T-helper 9 cell (primary cell): ENCODE results near the gene CTSL.

Experiments
- DNase-seq: peaks from one replicate; pipeline ENCODE4 v3.0.0-alpha.2; 2020

Gene CTSL

GRCh38 chr9:87760529-87760928 is 34.6 kb downstream of the CTSL start:
- DNase-seq, result no peak

DNA sequence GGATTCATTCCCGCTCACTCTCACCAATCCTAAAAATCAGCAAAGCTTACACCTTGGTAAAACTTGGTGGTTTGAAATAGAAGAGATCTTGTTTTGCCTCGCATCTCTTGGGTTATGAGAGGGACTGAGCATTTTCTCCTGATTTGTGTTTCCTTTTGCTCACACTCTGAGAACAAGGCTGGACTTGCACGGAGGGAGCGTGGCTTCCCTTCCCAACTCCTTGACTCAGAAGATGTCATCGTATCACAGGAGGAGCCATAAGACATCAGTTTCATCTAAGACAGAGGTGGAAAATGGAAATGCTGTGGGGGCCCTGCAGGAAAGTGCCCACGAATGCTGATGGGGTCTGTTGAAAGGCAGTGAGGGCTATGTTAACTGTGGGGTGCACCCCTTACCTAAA is 37.4 kb downstream of the CTSL start:
- DNase-seq, result no peak

GRCh38 chr9:87765521-87765920 is 39.6 kb downstream of the CTSL start:
- DNase-seq, result no peak

- DNase-seq, result no peak
Observed at GRCh38 chr9:87766697-87767096, 40.8 kb downstream of the CTSL start.

DNA sequence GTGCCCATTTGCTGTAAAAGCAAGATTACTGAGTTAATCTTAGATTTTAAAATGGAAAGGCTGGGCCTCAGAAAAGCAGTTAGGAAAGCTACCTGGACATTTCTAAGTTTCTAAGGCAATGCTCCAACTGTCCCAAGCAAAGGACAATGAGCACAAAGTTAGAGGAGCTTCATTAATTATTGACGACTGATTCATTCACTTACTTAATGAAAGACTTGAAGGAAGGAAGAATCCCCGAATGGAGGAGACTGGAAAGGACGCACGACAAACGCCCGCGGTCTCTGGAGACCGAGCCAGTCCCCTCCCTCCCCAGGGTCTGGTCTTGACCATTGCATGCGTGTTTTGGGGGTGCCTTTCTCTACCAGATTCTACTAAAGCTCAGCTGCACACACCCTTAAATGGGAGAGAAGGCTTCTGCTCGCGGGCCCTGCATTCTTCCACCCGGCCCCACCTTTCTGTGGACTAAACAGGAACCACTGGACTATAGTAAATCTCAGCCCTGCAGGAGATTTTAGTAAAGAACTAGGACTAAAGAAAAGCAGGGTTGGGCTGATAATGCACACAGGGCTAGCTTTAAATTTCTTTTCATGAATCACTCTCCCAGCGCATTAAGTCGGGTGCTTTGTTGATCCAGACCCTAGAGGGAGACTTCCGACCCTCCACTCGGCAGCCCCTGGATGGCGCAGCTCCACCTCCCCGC is 44.8 kb downstream of the CTSL start:
- no peak for DNase-seq

DNA sequence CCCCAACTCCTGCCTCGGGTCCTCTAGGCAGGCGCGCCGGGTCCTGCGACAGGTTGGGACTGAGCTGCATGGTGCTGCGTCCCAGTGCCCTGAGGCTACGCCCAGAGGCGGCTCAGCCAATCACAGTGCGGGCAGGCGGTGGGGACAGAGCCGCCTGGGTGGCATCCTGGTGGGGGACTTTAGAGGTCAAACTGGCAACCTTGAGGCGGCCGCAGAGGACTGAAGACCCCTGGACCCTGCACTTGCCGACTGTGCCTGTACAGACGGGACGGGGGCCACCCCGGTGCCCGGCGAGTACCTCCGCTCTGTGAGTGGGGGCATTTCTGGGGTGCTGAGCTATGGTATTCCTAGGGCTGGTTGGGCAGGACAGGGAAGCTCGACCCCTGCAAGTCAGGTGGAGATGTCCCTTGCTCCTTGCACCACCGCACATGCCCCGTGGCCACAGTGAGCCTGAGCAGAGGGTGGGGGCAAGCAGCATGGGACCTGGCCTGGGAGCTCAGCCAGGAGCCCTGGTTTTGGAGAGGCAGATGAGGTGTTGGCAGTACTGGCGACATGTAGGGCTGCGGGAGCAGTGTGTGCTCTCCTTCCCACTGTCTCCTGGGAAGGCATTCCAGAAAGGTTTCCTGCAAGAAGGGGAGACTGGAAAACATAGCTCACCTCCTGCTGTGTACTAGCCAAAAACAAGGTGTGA is 45.5 kb downstream of the CTSL start:
- DNase-seq, result no peak

DNA sequence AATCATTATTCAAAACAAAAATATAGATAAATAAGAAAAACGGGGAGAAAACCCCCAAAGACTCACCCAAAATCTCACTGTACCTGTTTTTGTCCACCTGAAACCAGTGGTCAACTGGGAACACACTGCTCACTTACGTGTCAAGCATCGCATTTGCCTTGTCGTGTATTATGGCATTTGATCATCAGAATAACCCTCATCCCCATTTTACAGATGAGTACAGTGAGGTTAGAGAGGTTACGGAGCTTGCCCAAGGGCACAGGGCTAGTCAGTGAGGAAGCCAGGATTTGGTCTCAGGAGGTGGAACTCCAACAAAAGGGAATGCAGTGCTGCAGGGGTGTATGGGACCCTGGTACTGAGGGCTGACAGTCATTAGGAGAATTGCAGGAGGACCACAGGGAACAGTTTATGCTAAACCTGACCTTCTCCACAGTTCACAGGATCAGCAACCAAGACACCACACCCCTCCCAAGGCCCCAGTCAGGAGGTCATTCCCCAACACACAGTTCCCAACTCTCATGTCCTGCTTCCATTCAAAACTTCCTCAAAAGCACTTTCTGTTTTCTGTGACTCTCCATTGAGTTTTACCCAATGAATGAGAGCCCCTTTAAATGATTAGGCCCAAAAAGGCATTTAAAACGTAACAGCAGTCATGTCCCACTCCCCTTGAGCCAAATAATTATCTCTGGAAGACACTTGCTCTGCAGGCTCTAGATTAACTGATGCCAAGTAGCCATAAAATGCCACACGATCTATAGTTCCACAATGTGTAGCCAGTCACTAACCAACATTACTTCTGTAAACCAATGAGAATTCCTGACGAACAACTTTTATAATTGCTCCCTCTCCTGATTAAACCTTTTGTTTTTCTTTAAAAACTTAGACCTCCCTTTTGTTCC is 50.8 kb downstream of the CTSL start:
- DNase-seq, result no peak

DNA sequence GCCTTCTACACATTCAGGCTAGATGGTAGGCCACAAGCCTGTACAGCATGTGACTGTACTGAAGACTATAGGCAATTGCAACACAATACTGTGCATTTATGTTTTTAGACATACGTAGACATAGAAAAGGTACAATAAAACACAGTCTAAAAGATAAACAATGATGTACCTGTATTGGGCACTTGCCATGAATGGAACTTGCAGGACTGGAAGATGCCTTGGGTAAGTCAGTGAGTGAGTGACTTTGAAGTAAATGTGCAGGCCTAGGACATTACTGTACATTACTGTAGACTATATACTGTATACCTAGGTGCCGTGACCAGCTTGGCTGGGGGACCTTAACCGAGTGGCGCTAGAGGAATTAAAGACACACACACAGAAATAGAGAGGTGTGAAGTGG is 53.1 kb downstream of the CTSL start:
- no peak for DNase-seq
